HL-60 (cell line): ENCODE measurements around the gene P2RX1.

ENCODE experiments used
- DNase-seq, 2 experiments: peaks; one replicate each; pipeline ENCODE4 v3.0.0-alpha.2; 2010 to 2020; ENCODE audit warnings: low read depth in 1 of 2, low spot score in 1 of 2
- H3K27ac ChIP-seq: fragments of 250-450 bp; sonication (Bioruptor Pico); replicated peaks from 2 replicates; pipeline ENCODE4 v1.5.1; 2020; ENCODE audit warnings: mild to moderate bottlenecking, moderate library complexity
- H3K27me3 ChIP-seq: fragments of 250-450 bp; sonication (Bioruptor Pico); 2 replicates; pipeline ENCODE4 v1.5.1; 2021; ENCODE audit warnings: mild to moderate bottlenecking, moderate library complexity; ENCODE audit not compliant: insufficient read depth, poor library complexity, severe bottlenecking
- H3K4me3 ChIP-seq: replicated peaks from 2 replicates; pipeline ENCODE4 v1.5.1; 2011; ENCODE audit warnings: mild to moderate bottlenecking, control low read depth, low read length; ENCODE audit not compliant: insufficient read depth
- GABPA ChIP-seq: IDR thresholded peaks from 2 replicates; pipeline ENCODE4 v1.6.1; 2012; ENCODE audit warnings: low read depth
- POLR2AphosphoS5 ChIP-seq: IDR thresholded peaks from 2 replicates; pipeline ENCODE4 v1.6.1; 2012; ENCODE audit warnings: low read depth
- SPI1 ChIP-seq: IDR thresholded peaks from 2 replicates; pipeline ENCODE4 v1.6.1; 2012; ENCODE audit warnings: low read depth, mild to moderate bottlenecking, borderline replicate concordance
- TF ChIP-seq, protein P1 (sequence below): IDR thresholded peaks from 2 replicates; pipeline ENCODE4 v1.6.1; 2012; ENCODE audit warnings: low read depth; ENCODE audit not compliant: insufficient replicate concordance
- TF ChIP-seq, protein P2 (sequence below): IDR thresholded peaks from one replicate; pipeline ENCODE4 v1.5.1; 2011; ENCODE audit warnings: low read length, control low read depth, inconsistent platforms; ENCODE audit not compliant: insufficient read depth

Gene P2RX1

DNA sequence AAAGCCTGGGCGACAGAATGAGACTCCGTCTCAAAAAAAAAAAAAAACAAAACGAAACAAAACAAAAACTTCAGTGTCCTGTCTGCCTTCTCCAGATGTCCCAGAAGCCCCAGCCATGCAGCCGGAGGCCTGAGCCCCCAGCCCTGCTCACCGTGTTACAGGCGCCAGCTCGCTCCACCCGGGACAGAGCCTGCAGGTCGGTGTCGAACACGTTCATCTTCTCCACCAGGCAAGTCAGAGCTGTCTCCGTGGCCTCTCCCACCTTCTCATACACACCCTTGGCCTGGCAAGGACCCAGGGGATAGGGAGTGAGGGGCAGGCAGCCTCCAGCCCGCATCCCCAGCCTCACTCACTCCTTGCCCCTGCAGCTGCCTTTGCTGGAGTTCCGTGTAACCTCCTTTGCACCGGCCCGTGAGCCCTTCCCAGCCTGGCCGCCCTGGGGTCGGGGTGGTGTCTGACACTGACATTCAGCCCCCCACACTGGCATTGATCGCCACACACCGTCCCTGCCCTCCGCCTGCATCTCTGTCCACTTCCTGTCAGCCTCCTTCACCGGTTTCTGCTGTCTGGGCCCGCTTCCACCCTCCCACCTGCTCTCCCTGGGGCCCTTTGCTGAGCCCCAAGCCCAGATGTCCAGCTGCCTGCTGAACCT lies 27.1 kb upstream of the P2RX1 start:
- no peak overlapping the region for H3K4me3 ChIP-seq
- no peak overlapping the region for H3K27ac ChIP-seq
- no peaks in the 10 kb centered on the region for H3K27me3 ChIP-seq
- DNase-seq: no peak
- no peak for TF ChIP-seq SPI1
- TF ChIP-seq GABPA: no peak
- TF ChIP-seq, protein P1, sequence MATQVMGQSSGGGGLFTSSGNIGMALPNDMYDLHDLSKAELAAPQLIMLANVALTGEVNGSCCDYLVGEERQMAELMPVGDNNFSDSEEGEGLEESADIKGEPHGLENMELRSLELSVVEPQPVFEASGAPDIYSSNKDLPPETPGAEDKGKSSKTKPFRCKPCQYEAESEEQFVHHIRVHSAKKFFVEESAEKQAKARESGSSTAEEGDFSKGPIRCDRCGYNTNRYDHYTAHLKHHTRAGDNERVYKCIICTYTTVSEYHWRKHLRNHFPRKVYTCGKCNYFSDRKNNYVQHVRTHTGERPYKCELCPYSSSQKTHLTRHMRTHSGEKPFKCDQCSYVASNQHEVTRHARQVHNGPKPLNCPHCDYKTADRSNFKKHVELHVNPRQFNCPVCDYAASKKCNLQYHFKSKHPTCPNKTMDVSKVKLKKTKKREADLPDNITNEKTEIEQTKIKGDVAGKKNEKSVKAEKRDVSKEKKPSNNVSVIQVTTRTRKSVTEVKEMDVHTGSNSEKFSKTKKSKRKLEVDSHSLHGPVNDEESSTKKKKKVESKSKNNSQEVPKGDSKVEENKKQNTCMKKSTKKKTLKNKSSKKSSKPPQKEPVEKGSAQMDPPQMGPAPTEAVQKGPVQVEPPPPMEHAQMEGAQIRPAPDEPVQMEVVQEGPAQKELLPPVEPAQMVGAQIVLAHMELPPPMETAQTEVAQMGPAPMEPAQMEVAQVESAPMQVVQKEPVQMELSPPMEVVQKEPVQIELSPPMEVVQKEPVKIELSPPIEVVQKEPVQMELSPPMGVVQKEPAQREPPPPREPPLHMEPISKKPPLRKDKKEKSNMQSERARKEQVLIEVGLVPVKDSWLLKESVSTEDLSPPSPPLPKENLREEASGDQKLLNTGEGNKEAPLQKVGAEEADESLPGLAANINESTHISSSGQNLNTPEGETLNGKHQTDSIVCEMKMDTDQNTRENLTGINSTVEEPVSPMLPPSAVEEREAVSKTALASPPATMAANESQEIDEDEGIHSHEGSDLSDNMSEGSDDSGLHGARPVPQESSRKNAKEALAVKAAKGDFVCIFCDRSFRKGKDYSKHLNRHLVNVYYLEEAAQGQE: no peak
- no peak; the same call in 1 of the 2 replicates for TF ChIP-seq POLR2AphosphoS5
- TF ChIP-seq, protein P2, sequence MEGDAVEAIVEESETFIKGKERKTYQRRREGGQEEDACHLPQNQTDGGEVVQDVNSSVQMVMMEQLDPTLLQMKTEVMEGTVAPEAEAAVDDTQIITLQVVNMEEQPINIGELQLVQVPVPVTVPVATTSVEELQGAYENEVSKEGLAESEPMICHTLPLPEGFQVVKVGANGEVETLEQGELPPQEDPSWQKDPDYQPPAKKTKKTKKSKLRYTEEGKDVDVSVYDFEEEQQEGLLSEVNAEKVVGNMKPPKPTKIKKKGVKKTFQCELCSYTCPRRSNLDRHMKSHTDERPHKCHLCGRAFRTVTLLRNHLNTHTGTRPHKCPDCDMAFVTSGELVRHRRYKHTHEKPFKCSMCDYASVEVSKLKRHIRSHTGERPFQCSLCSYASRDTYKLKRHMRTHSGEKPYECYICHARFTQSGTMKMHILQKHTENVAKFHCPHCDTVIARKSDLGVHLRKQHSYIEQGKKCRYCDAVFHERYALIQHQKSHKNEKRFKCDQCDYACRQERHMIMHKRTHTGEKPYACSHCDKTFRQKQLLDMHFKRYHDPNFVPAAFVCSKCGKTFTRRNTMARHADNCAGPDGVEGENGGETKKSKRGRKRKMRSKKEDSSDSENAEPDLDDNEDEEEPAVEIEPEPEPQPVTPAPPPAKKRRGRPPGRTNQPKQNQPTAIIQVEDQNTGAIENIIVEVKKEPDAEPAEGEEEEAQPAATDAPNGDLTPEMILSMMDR: no peak

DNA sequence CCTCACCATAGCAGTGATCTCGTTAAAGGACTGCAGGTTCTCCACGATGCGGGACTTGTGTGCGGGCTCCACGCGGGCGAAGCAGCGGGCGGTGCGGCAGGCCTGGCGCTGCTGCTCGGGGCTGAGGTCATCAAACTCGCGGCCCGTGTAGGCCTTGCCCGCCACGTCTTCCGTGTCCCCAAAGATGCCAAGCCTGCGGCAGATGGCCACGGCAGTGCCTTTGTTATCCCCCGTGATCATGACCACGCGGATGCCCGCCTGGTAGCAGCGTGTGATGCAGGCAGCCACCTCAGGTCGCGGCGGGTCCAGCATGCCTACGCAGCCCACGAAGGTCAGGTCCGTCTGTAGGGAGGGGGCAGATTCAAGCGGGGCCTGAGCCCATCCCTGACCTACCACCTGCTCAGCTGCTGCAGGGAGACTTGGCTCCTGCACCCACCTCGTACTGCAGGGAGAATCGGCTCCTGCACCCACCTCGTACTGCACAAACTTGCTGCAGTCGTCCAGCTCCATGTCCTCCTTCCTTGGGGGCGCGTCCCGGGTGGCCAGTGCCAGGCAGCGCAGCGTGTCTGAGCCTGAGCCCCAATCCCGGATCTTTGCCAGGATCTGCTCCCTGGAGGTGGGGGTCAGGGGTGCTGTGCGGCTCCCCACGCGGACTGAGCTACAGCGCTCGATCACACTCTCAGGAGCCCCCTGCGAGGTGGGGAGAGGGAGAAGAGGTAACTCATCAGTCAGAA lies 24.9 kb upstream of the P2RX1 start:
- no peak for TF ChIP-seq SPI1
- TF ChIP-seq, protein P2: no peak
- DNase-seq: no peak
- Histone ChIP-seq H3K27me3 (no peaks in the 10 kb centered on the region), H3K27ac (no peak overlapping the region), H3K4me3 (no peak overlapping the region)

DNA sequence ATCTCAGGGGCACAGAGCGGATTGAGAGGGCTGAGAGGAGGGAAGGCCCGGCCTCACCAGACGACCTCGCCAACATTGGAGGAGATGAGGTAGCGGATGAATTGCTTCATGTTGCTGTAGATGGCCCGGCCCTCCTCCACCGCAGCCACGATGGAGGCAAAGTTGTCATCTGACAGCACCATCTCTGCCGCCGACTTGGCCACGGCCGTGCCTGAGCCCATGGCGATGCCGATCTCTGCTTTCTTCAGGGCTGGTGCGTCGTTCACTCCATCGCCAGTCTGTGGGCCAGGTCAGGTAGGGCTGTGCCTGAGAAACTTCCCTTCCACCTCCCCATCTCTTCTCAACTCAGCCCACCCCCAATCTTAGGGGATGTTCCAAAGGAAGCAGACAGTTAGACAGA lies 21.1 kb upstream of the P2RX1 start:
- Histone ChIP-seq H3K27me3 (no peaks in the 10 kb centered on the region), H3K27ac (no peak overlapping the region), H3K4me3 (no peak overlapping the region)
- TF ChIP-seq, protein P2: no peak
- TF ChIP-seq, protein P1: no peak
- TF ChIP-seq SPI1: no peak
- no peak for TF ChIP-seq POLR2AphosphoS5
- TF ChIP-seq GABPA: no peak
- DNase-seq: no peak
